Hepatocyte (in vitro differentiated cells): Measurements from ENCODE around the gene PPP1R27.

ENCODE experiments used
- EZH2 ChIP-seq: fragments of 200-600 bp; sonication (generic); IDR thresholded peaks from 2 replicates; pipeline ENCODE4 v1.6.1; 2016; ENCODE audit warnings: antibody characterized with exemption, mild to moderate bottlenecking, borderline replicate concordance
- EZH2phosphoT487 ChIP-seq: fragments of 200-600 bp; sonication (generic); IDR thresholded peaks from one replicate; pipeline ENCODE4 v1.6.1; 2018; ENCODE audit warnings: antibody characterized with exemption, mild to moderate bottlenecking, low read depth, moderate library complexity; ENCODE audit not compliant: unreplicated experiment, severe bottlenecking
- TF ChIP-seq, protein P1 (sequence below): fragments of 200-600 bp; sonication (generic); IDR thresholded peaks from 2 replicates; pipeline ENCODE4 v1.5.1; 2016; ENCODE audit warnings: antibody characterized with exemption, mild to moderate bottlenecking; ENCODE audit not compliant: poor library complexity

DNA sequence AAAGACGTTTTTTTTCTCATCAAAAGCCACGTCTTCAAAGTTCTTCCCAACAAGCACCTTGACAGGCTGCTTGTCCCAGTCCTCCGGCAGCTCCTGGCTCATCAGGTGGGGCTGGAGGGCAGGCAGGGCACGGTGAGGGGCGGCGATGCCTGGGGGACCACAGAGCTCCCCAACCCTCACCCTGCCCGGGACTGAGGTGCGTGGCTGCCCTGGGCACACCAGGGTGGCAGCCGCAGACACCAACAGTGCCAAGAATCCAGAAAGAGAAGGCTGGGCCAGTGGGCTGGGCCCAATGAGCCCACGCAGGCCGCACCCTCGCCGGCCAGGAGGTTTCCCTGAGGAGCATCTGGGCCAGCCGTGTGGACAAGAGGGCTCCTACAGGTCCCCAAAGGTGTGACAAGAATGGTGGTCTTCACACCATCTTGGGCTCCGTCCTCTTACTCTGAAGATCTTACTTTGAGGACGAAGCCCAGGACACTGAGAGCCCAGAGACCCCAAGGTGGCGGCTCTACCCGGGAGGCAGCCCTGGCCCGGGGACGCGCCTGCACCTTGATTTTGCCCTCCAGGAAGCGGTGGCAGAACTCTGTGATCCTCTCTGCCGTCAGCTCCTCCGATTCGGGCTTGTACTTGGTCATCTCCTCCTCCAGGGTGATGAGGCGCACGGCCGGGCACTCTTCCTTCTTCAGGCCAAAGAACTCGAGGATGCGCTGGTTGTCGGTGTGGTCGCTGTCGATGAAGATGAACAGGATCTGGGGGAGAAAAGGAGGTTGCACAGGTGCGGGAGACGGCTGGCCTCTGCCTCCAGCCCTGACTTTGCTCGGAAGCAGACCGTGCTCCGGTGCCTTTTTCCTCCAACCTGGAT, 11.3 kb upstream of the PPP1R27 start:
- TF ChIP-seq EZH2 (no peak), EZH2phosphoT487 (no peak)
- TF ChIP-seq, protein P1, sequence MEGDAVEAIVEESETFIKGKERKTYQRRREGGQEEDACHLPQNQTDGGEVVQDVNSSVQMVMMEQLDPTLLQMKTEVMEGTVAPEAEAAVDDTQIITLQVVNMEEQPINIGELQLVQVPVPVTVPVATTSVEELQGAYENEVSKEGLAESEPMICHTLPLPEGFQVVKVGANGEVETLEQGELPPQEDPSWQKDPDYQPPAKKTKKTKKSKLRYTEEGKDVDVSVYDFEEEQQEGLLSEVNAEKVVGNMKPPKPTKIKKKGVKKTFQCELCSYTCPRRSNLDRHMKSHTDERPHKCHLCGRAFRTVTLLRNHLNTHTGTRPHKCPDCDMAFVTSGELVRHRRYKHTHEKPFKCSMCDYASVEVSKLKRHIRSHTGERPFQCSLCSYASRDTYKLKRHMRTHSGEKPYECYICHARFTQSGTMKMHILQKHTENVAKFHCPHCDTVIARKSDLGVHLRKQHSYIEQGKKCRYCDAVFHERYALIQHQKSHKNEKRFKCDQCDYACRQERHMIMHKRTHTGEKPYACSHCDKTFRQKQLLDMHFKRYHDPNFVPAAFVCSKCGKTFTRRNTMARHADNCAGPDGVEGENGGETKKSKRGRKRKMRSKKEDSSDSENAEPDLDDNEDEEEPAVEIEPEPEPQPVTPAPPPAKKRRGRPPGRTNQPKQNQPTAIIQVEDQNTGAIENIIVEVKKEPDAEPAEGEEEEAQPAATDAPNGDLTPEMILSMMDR, result no peak
